ENCODE measurements around the gene GPD2. TPM values are rescaled to one million over a fixed set of nuclear protein-coding genes. Genes with fewer than 3 reads are reported as not detected.

Gene GPD2
- total RNA-seq, 4 donors from 2014 or later: 40.9 to 112 (median 56.3) TPM

GRCh38 chr2:156619021-156619539 lies 182.9 kb downstream of the GPD2 start:
- TF ChIP-seq CTCF (IDR thresholded peaks at IDR 0.05; ENCODE audit: low read depth): no peak

- no peak for TF ChIP-seq CTCF (IDR thresholded peaks at IDR 0.05; ENCODE audit: low read depth)
Measured at GRCh38 chr2:156622491-156622890, 186.3 kb downstream of the GPD2 start.

DNA sequence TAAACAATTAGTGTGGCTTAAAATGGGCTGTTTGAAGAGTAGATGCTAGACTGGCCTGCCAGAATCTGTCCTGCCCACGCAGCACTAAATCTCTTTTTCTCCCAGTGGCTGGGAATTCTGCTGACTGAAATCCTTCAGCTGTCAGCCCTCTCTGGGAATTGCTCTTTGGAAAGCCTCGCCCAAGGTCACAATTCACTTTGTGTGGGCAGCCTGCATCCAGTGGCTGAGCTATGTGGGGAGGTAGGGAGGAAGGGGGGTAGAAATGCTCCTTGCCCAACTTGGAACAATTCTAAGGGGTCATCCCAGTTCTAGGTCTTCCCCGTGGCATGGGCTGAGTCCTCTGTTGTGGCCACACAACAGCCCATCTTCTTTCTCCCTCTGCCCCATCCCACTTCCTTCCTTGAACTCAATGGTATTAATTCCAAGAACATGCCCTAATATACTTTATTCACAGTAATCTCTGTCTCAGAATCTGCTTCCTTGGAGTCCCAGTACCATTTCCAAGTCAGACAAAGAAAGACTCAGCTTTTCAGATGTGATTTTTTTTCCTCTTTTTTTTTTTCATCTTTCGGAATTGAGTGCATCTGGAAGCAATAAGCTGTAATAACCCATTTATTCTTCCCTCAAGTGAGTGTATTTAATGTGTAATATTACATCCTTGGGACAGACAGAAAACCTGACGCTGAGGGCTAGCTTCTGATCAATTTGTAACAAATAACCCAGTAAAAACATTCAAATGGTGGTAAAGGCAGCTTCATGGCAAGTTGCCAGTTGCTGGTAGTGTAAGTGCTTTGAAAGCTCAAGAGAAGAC lies 189.4 kb downstream of the GPD2 start:
- TF ChIP-seq CTCF (IDR thresholded peaks at IDR 0.05; ENCODE audit: low read depth): no peak

GRCh38 chr2:156626931-156627330 lies 190.8 kb downstream of the GPD2 start:
- no peak for TF ChIP-seq CTCF (IDR thresholded peaks at IDR 0.05; ENCODE audit: low read depth)

DNA sequence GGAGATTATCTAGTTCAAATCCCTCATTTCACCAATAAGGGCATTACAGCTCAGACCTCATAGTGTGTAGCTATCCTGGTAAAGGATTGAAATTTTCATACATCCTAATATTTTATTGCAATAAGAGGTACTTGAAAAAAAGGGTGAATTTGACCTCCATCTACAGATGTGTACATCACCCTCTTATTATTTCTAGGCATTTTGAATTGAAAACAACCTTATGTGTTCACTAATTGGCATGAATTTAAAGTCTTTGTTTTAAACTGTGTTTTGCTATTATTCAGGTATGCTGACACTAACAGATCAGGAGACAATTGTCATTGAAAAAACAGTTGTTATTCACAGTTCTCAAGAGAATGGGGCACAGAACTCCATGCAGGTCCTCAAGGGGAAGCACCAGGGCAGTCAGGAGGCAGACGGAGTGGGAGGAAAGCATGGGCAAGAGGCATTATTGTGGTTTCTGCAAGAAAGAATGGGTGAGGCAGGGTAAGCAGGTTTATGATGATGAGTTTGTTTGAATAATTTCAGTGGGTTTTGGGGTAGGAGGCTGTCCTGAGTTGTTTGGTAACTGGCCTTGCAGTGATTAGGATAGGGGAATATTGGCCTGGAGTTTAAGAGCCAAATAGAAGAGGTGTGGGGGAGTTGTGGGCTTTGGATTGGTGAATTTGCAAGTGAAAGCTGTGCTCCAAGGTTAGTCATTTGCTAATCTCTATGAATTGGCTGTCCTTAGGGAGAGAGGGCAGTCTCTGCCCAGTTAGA lies 194.6 kb downstream of the GPD2 start:
- no peak for TF ChIP-seq CTCF (IDR thresholded peaks at IDR 0.05; ENCODE audit: low read depth)

DNA sequence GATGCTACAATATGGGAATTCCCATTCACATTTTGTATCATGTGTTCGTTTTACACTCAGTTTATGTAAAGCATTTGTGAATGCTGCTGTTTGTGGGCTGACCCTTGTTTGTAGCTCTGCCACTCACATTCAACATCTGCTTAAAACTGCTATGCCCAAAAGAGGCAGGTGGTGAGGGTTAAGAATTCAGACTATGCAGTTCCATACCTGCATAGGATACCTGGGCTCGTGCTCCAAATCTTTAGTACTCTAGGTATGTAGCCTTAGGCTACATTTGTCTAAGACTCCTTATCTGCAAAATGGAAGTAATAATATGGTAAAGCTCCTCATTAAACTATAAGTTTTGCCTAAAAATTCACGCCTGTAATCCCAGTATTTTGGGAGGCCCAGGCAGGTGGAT lies 199.5 kb downstream of the GPD2 start:
- no peak for TF ChIP-seq CTCF (IDR thresholded peaks at IDR 0.05; ENCODE audit: low read depth)

Other genes starting within 250 kb of the GPD2 start
- 10 to 100 TPM in 1 of 4 donors, 1 to 10 TPM in 3; 2.4 to 20.9 (median 8.0) TPM for gene NR4A2, start 103.7 kb upstream of the GPD2 start, total RNA-seq